Activated CD8-positive, alpha-beta T cell treated with anti-CD3 and anti-CD28 coated beads for 36 hours (primary cell): ENCODE measurements around the gene SGTA. TPM values are rescaled to one million over a fixed set of nuclear protein-coding genes. Genes with fewer than 3 reads are reported as not detected.
A peak's percentile ranks its signal among the peaks of the same experiment; 100 is the strongest.

Experiments used
- ATAC-seq: fragments of 200-7000 bp; cut with Tn5 transposase; one replicate; pipeline ENCODE4 v1.10.0; 2021; ENCODE audit warnings: mild to moderate bottlenecking, moderate library complexity
- CTCF ChIA-PET: fragments of 350-600 bp; sonication (Branson Sonifier 250); formaldehyde crosslinking; loops from one replicate; lab custom pipeline; 2021; ENCODE audit warnings: antibody characterized with exemption; lab: Charles Lee
- POLR2A ChIA-PET: fragments of 350-600 bp; sonication (Branson Sonifier 250); formaldehyde crosslinking; loops from one replicate; lab custom pipeline; 2021; ENCODE audit warnings: antibody characterized with exemption; lab: Charles Lee
- DNase-seq: peaks from one replicate; pipeline ENCODE4 v3.0.0-alpha.2; 2020
- H3K27ac Mint-ChIP-seq: one replicate; pipeline ENCODE4 v1.8.0; 2021; ENCODE audit warnings: mild to moderate bottlenecking, mixed read lengths
- H3K27me3 Mint-ChIP-seq: one replicate; pipeline ENCODE4 v1.8.0; 2021; ENCODE audit warnings: mixed read lengths
- H3K36me3 Mint-ChIP-seq: one replicate; pipeline ENCODE4 v1.8.0; 2021; ENCODE audit warnings: low read depth, mixed read lengths
- H3K4me1 Mint-ChIP-seq: one replicate; pipeline ENCODE4 v1.8.0; 2021; ENCODE audit warnings: low read depth, mixed read lengths
- H3K4me3 Mint-ChIP-seq: one replicate; pipeline ENCODE4 v1.8.0; 2021; ENCODE audit warnings: mild to moderate bottlenecking, moderate library complexity, mixed read lengths
- H3K9me3 Mint-ChIP-seq: one replicate; pipeline ENCODE4 v1.8.0; 2021; ENCODE audit warnings: mixed read lengths
- CTCF ChIP-seq: fragments of 200-600 bp; IDR thresholded peaks from one replicate; pipeline ENCODE4 v1.8.0; 2022; ENCODE audit warnings: antibody characterized with exemption, mild to moderate bottlenecking
- intact Hi-C: fragments of 100-400 bp; cut with micrococcal nuclease; formaldehyde crosslinking; loops from one replicate; pipeline ENCODE4 v1.10.0; 2022
- total RNA-seq, 2 experiments: library from RNA; stranded (reverse); gene quantifications; one replicate each; pipeline ENCODE4 v1.2.3, GENCODE V29; 2021

Gene SGTA
- total RNA-seq, 2 experiments from 2014 or later = 53.4 to 60.8 TPM

- ChIA-PET POLR2A (no interaction called here), CTCF (no interaction called here)
- no peak for TF ChIP-seq CTCF
- intact Hi-C loops = no loop called here
- Mint-ChIP-seq H3K4me1 (peaks cover 5% of the 10 kb centered on the region), H3K9me3 (no peaks in the 10 kb centered on the region), H3K27ac (no peak overlapping the region), H3K27me3 (no peaks in the 10 kb centered on the region), H3K4me3 (no peak overlapping the region), H3K36me3 (peaks cover 27% of the 10 kb centered on the region)
- no peak for DNase-seq
- no peak for ATAC-seq
Measured at GRCh38 chr19:2805991-2806649, 23.0 kb upstream of the SGTA start.

- Mint-ChIP-seq H3K36me3 (peaks cover 29% of the 10 kb centered on the region), H3K27ac (no peak overlapping the region), H3K27me3 (no peaks in the 10 kb centered on the region), H3K4me3 (no peak overlapping the region), H3K9me3 (no peaks in the 10 kb centered on the region), H3K4me1 (peaks cover 5% of the 10 kb centered on the region)
- TF ChIP-seq CTCF = no peak
- ChIA-PET POLR2A (no interaction called here), CTCF (no interaction called here)
- intact Hi-C loops = no loop called here
- no peak for ATAC-seq
- DNase-seq = no peak
Measured at GRCh38 chr19:2805261-2805900, 22.3 kb upstream of the SGTA start.

DNA sequence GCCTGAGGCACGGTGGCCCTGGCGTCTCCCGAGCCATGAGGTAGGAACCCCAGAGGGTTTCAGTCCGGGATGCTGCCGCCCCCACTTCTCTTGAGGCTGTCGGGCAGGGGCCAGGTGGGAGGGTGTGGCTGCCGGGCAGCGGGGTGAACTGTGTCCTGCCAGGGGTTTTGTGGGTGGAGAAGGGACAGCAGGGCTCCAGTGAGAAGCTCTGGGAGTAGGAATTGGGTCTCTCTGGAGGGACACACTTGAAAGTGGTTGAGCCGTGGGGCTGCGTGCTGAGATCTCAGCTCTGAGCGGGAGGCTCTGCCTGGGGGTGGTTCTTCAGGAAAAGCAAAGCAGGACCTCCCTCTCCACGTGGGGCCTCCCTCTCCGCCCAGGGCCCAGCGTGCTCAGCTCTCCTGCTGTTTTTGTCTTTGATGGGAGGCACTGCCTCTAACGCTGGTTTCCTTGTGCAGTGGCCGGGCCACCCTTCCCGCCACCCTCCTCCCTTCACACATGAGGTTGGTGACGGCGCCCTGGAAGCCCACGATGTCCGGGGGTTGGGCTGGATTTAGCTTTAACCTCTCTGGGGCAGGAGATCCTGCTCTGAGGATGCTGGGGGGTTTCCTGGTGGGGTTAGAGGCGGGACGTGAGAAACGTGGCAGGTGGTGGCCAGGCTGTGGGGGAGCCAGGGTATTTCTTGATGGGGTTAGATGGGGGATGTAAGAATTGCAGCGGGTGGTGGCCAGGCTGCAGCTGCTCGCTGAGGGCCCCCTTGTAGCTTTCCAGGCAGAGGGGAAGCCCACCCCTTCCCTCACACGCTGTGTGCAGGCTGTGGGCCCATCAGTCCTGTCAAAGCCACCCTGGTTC lies 21.3 kb upstream of the SGTA start:
- ChIA-PET CTCF (no interaction called here), POLR2A (no interaction called here)
- no peak for ATAC-seq
- no peak for TF ChIP-seq CTCF
- Mint-ChIP-seq H3K4me3 (no peak overlapping the region), H3K4me1 (peaks cover 5% of the 10 kb centered on the region), H3K27me3 (no peaks in the 10 kb centered on the region), H3K9me3 (no peaks in the 10 kb centered on the region), H3K27ac (no peak overlapping the region), H3K36me3 (peaks cover 29% of the 10 kb centered on the region)
- peak; percentile 11 for DNase-seq
- intact Hi-C loops = no loop called here

DNA sequence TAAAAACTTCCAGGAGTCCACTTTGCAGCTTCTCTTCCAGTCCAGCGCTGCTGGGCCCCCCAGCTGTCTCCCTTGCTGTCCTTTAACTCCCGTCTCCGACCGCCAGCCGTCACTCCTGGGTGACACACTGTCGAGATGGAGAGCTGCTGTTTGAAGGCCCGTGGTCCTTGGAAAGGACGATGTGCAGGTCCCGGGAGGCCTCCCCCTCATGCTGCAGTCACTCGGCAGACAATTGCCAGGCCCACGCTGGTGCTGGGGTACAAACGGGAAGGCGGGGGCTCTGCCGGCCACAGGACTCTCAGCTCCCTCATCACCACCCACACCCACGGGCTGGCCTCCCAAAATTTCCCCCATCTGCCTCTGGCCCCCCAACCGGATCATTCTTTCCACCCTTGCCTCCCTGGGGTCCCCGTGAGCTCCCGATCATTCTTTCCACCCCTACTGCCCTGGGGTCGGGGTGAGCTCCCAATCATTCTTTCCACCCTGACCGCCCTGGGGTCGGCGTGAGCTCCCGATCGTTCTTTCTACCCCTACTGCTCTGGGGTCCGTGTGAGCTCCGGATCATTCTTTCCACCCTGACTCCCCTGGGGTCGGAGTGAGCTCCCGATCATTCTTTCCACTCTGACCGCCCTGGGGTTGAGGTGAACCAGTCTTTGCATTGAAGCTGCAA lies 20.5 kb upstream of the SGTA start:
- Mint-ChIP-seq H3K4me3 (no peak overlapping the region), H3K9me3 (no peaks in the 10 kb centered on the region), H3K4me1 (peaks cover 5% of the 10 kb centered on the region), H3K27me3 (no peaks in the 10 kb centered on the region), H3K27ac (no peak overlapping the region), H3K36me3 (peaks cover 23% of the 10 kb centered on the region)
- ATAC-seq (no peak), DNase-seq (no peak)
- no peak for TF ChIP-seq CTCF
- intact Hi-C loops = no loop called here
- ChIA-PET POLR2A (no interaction called here), CTCF (no interaction called here)
